Astrocyte of the spinal cord (primary cell): ENCODE results near the gene LIMS1.
"Not testable (repeated sequence)": the region's sequence is repeated elsewhere in the genome, so short reads cannot be mapped to it uniquely, and the experiment has no call there.

Experiments
- DNase-seq: peaks from one replicate; pipeline ENCODE4 v3.0.0; 2011; ENCODE audit warnings: low read depth, low spot score
- H3K4me3 ChIP-seq: 2 replicates; pipeline ENCODE4 v1.5.1; 2011; ENCODE audit warnings: low read depth, mild to moderate bottlenecking, low read length, moderate library complexity
- in situ Hi-C: cut with HindIII; loops from 2 replicates; pipeline ENCODE4 v1.10.0; 2017; ENCODE audit warnings: low sequenced_read_pairs
- TF ChIP-seq, protein P1 (sequence below): IDR thresholded peaks from 2 replicates; pipeline ENCODE4 v1.5.1; 2012; ENCODE audit warnings: low read depth, mild to moderate bottlenecking, low read length, inconsistent platforms

Gene LIMS1

DNA sequence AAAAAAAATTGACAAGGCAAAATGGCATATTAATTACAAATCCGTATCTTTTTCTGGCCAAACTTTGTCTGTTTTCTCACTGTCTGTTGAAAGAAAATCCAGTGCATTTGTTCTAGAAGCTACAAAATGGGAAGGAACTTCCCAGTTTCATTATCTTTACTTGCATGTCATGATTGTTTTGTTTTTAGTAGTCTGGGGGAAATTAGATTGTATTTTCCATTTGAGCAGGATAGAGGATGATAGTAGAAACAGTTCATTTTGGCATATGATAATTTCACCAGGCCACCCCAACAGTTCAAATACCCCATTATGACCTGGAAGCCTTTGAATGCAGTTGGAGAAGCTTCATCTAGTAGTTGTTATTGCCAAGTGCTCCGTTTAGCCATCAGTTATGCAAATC, 107.5 kb downstream of the LIMS1 start:
- no peak for DNase-seq
- in situ Hi-C loops = no loop called here
- no peak overlapping the region for H3K4me3 ChIP-seq
- TF ChIP-seq, protein P1, sequence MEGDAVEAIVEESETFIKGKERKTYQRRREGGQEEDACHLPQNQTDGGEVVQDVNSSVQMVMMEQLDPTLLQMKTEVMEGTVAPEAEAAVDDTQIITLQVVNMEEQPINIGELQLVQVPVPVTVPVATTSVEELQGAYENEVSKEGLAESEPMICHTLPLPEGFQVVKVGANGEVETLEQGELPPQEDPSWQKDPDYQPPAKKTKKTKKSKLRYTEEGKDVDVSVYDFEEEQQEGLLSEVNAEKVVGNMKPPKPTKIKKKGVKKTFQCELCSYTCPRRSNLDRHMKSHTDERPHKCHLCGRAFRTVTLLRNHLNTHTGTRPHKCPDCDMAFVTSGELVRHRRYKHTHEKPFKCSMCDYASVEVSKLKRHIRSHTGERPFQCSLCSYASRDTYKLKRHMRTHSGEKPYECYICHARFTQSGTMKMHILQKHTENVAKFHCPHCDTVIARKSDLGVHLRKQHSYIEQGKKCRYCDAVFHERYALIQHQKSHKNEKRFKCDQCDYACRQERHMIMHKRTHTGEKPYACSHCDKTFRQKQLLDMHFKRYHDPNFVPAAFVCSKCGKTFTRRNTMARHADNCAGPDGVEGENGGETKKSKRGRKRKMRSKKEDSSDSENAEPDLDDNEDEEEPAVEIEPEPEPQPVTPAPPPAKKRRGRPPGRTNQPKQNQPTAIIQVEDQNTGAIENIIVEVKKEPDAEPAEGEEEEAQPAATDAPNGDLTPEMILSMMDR = no peak

DNA sequence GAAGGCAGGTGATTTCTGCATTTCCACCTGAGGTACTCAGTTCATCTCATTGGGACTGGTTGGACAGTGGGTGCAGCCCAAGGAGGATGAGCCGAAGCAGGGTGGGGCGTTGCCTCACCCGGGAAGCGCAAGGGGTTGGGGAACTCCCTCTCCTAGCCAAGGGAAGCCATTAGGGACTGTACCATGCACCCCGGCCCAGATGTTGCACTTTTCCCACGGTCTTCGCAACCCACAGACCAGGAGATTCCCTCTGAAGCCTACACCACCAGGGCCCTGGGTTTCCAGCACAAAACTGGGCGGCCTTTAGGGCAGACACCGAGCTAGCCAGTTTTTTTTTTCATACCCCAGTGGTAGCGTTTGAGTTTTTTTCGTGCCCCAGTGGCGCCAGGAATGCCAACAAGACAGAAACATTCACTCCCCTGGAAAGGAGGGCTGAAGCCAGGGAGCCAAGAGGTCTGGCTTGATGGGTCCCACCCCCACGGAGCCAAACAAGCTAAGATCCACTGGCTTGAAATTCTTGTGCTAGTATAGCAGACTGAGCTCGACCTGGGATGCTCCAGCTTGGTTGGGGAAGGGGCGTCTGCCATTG, 109.1 kb downstream of the LIMS1 start:
- no peak for DNase-seq
- TF ChIP-seq, protein P1 = no peak
- no peak overlapping the region for H3K4me3 ChIP-seq
- in situ Hi-C loops = no loop called here

DNA sequence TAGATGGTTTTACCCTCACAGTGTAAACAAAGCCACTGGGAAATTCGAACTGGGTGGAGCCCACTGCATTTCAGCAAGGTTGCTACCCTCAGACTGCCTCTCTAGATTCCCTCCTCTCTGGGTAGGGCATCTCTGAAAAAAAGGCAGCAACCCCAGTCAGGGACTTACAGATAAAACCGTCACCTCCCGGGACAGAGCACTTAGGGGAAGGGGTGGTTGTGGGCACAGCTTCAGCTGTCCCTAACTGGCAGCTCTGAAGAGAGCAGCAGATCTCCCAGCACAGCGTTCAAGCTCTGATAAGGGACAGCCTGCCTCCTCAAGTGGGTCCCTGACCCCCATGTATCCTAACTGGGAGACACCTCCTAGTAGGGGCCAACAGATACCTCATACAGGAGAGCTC, 109.6 kb downstream of the LIMS1 start:
- DNase-seq, in situ Hi-C loops, H3K4me3 ChIP-seq: not testable (repeated sequence)

DNA sequence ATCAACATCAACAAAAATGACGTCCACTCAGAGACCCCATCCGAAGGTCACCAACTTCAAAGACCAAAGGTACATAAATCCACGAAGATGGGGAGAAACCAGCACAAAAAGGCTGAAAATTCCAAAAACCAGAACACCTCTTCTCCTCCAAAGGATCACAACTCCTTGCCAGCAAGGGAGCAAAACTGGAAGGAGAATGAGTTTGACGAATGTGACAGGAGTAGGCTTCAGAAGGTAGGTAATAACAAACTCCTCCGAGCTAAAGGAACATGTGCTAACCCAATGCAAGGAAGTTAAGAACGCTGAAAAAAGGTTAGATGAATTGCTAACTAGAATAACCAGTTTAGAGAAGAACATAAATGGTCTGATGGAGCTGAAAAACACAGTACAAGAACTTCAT, 110.2 kb downstream of the LIMS1 start:
- DNase-seq, in situ Hi-C loops, H3K4me3 ChIP-seq: not testable (repeated sequence)

DNA sequence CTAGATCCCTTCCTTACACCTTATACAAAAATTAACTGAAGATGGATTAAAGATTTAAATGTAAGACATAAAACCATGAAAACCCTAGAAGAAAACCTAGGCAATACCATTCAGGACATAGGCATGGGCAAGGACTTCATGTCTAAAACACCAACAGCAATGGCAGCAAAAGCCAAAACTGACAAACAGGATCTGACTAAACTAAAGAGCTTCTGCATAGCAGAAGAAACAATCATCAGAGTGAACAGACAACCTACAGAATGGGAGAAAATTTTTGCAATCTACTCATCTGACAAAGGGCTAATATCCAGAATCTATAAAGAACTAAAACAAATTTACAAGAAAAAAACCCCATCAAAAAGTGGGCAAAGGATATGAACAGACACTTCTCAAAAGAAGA, 114.5 kb downstream of the LIMS1 start:
- H3K4me3 ChIP-seq, in situ Hi-C loops, DNase-seq: not testable (repeated sequence)

DNA sequence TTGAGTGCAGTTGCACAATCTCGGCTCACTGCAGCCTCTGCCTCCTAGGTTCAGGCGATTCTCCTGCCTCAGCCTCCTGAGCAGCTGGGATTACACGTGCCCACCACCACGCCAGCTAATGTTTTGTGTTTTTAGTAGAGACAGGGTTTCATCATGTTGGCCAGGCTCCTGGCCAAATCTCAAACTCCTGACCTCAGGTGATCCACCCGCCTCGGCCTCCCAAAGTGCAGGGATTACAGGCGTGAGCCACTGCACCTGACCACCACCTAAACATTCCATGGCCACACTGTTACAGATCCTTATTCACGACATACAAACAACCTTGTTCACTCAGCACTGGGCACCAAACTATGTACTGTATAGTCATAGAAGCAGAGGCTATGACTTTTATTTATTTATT, 116.2 kb downstream of the LIMS1 start:
- in situ Hi-C loops, DNase-seq, H3K4me3 ChIP-seq: not testable (repeated sequence)

DNA sequence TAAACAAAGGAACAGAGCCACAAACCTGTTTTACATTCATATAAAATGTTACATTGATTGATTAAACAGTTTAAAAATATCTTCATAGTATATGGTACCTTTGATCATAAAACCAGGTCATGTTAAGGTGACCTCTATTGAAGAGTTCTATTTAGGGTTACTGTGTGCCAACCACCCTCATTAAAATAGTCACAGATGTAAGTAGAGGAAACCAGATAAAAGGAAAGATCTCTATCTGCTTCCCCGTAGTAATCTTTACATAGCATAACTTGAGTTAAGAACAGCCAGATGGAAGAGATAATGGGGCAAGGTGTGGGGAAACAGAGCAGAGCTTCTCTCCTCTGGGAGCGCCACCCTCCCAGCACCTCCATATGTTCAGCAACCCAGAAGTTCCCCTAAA, 117.2 kb downstream of the LIMS1 start:
- in situ Hi-C loops, DNase-seq: not testable (repeated sequence)

DNA sequence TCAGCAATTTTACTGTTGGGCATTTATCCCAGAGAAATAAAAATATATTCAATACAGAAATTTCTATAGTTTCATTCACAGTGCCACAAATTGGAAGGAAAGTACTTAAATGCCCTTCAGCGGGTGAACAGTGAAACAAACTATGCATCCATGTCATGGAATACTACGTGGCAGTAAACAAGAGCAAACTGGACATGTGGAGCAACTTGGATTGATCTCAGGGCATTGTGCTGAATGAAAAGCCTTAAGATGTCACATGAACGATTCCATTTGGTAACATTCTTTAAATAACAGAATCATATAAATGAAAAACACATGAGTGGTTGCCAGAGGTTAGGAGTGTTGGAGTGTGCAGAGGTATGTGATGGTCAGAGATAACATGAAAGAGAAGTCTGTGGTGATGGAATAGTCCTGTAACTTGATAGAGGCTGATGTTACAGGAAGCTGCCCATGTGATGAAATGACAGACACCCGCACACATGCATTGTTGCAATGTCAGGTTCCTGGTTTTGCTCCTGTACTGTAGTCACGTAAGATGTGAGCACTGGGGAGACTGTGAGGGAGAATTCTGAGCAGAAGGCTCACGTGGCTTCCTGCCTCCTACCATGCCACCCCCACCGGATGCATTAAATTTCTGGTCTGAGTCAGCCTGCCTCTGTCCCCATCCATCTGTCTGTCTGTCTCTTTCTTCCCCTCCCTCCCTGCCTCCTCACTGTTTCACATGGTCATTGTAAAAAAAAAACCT, 118.1 kb downstream of the LIMS1 start:
- DNase-seq = peak; percentile 74
- H3K4me3 ChIP-seq, in situ Hi-C loops: not testable (repeated sequence)

More for the DNA sequence above, 117.2 kb downstream of the LIMS1 start:
- H3K4me3 ChIP-seq = not testable (repeated sequence)

DNA sequence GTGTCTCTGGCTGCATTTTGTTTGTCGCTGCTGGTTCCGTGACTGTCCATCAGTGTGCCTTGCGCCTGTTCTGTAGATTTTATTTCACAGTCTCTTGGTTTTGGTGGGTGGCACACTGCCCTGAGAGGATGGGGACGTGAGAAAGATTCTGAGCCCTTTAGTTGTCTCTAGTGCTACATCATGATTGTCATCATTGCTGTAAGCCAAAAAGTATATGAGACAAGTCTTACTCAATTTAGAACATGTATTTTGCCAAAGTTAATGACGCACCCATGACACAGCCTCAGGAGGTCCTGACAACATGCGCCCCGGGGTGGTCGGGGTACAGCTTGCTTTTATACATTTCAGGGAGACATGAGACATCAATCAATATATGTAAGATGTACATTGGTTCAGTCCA, 119.2 kb downstream of the LIMS1 start:
- in situ Hi-C loops, DNase-seq, H3K4me3 ChIP-seq: not testable (repeated sequence)

DNA sequence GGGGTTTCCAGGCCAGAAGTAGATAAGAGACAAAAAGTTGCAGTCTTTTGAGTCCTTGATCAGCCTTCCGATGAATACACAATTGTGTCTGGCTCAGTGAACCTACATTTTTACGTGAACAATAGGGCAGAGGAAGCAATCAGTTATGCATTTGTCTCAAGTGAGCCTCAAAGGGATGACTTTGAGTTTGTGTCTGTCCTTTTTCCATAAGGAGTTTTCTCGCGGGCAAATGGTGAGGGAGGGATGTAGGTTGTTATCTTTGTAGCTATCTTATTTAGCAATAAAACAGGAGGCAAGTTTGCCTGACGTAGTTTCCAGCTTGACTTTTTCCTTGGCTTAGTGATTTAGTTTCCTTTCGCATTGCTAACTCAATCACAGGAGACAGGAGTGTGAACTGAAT, 119.6 kb downstream of the LIMS1 start:
- not testable (repeated sequence) for H3K4me3 ChIP-seq, DNase-seq

DNA sequence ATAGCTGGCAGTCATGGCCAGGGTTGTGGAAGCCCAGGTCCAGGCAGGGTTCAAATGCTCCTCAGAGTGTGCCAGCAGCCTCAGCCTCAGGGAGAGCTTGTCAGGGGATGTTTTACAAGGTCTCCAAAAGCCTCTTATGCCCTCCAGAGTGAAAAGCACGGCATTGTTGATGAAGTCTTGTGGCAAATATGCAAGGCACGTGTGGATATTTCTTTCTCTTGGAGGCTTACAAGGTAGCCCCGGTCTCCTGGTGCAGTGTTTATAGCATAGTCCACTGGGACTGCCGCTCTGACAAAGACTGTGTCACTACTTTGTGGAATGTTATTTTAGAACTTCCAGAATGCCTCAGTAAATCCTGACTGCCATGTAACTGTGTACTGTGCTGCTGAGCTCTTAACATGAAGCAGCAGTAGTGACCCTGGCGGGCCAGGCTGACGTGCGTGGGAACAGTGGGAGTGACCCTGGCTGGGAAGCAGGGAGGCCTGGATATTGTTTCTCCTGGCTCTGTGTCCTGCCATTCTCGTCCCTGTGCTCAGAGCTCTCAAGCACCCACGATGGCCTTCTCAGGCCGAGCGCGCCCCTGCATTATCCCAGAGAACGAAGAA, 120.4 kb downstream of the LIMS1 start:
- in situ Hi-C loops = not testable (repeated sequence)
- peak overlapping the region; percentile 15 for H3K4me3 ChIP-seq
- peak; percentile 80 for DNase-seq

More for the DNA sequence above, 119.6 kb downstream of the LIMS1 start:
- in situ Hi-C loops = not testable (repeated sequence)

DNA sequence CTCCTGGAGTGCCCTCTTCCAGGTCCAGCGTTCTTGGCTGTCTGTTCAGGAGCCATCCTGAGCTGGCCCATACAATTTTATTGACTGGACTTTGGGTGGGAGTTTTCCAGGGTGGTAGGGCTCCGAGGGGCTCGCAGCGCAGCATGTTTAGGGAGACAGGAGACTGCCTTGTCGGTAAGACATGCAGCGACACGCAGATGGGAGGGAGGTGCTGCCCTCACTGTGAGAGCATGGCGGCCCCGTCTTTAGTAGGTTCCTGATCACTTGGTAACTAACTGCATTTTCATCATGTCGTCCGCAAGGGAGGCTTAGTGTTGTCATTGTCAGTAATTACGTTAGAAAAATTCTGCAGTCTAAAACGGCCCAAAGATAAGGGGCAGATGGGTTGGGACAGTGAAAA, 121.0 kb downstream of the LIMS1 start:
- H3K4me3 ChIP-seq, in situ Hi-C loops, DNase-seq: not testable (repeated sequence)

DNA sequence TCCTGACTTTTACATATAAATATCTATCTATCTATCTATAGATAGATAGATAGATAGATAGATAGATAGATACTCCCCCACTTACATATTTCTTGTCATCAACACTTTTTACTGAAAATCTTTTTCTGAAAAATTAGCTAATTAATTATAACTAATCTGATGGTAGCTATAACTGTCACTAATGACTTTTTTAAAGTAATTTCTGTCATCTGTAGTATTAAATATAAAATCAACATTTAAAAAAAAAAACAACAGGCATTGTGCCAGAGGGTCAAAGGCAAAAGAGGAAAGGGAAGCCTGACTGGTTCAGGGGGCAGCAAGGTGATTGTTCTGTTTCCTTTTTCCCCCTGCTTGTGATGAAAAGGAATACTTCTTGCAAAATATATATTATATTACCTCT, 122.0 kb downstream of the LIMS1 start:
- H3K4me3 ChIP-seq, DNase-seq, in situ Hi-C loops: not testable (repeated sequence)

DNA sequence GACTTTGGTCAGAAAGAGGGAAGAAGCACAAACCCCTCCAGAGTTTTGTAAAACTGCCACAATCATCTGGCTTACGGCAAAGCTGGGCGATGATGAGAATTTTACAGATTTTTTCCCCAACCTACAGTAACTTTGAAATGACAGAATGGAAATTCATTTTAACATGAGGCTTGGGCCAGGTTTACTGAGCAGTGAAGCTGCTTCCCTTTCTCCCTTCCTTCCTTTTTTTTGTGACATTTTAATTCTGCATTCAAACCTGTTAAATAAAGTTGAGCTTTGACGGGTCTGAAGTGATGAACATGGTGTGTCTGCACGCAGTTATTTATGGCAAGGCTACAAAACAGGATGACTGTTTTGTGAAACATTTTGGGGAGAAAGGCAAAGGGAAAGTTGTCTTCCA, 123.2 kb downstream of the LIMS1 start:
- in situ Hi-C loops, DNase-seq, H3K4me3 ChIP-seq: not testable (repeated sequence)

DNA sequence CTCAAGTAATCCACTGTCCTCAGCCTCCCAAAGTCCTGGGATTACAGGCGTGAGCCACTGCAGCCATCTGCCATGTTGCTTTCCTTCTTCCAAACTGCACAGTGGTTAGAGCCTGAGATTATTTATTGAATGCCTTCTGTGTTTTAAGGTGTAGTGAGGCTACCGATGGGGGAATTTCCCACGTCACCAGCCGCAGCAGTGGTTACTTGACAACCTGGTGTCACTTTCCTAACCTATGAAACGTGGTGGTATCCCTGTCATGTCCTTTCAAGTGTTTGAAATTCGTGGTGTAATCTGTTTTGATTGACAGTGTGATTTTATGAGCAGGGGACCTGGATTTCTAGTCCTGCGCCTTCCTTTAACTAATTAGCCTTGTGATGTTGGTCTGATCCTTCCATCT, 124.3 kb downstream of the LIMS1 start:
- in situ Hi-C loops, DNase-seq, H3K4me3 ChIP-seq: not testable (repeated sequence)
